ENCODE results near the gene XKR3.
"Not testable (repeated sequence)": the region's sequence is repeated elsewhere in the genome, so short reads cannot be mapped to it uniquely, and the experiment has no call there.

The XKR3 gene

DNA sequence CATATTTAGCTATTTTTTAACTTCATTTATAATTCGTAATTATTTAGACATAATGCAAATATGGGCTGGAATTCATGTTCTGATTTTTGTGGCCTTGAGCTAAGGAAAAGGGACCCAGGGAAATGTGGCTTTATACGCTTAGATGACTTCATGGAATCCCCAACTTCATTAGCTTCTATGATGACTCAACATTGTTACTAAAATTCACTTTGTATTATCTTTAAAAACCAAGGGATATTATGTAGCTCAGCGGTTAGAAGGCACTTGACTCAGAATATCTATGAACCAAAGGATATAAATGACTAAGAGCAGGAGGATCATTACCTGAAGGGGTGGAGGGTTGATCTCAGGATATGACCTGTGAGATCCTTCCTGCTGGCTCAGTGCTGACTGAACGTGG is 64.8 kb downstream of the XKR3 start:
- not testable (repeated sequence) for H2AFZ ChIP-seq (ENCODE audit: low read depth, low read length); H3K27ac ChIP-seq (ENCODE audit: low read length); H3K9me3 ChIP-seq (ENCODE audit: insufficient read depth, low read length); H3K36me3 ChIP-seq (replicated peaks; ENCODE audit: low read depth, low read length); H3K4me1 ChIP-seq (ENCODE audit: low read length); H4K20me1 ChIP-seq (ENCODE audit: insufficient read depth, low read length); H3K9ac ChIP-seq (ENCODE audit: low read length); H3K4me2 ChIP-seq (ENCODE audit: low read length); H3K27me3 ChIP-seq (ENCODE audit: low read depth, low read length); H3K79me2 ChIP-seq (ENCODE audit: low read length); H3K4me3 ChIP-seq (ENCODE audit: low read length)

DNA sequence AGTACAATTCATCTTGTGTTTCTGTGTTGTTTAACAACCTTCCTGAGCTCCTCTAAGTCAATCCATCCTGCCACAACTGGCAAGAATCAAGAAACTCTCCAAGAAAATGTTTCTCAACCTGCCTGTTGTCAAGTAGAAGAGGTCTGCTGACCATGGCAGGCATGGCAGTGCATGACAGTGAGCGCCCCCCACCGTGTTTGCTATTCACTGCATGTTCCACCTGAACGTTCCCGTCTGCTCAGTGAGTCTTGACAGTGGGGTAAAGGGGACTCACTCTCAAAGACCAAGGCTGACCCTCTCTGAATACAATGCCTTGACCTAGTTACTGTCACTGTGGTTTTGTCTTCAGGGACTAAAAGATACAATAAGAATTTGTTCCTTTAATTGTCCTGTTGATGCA is 75.9 kb downstream of the XKR3 start:
- not testable (repeated sequence) for H3K9ac ChIP-seq (ENCODE audit: low read length); H3K36me3 ChIP-seq (replicated peaks; ENCODE audit: low read depth, low read length); H3K4me2 ChIP-seq (ENCODE audit: low read length); H3K27me3 ChIP-seq (ENCODE audit: low read depth, low read length); H3K4me3 ChIP-seq (ENCODE audit: low read length); H3K27ac ChIP-seq (ENCODE audit: low read length); H2AFZ ChIP-seq (ENCODE audit: low read depth, low read length); H3K4me1 ChIP-seq (ENCODE audit: low read length); H3K79me2 ChIP-seq (ENCODE audit: low read length); H3K9me3 ChIP-seq (ENCODE audit: insufficient read depth, low read length); H4K20me1 ChIP-seq (ENCODE audit: insufficient read depth, low read length)

DNA sequence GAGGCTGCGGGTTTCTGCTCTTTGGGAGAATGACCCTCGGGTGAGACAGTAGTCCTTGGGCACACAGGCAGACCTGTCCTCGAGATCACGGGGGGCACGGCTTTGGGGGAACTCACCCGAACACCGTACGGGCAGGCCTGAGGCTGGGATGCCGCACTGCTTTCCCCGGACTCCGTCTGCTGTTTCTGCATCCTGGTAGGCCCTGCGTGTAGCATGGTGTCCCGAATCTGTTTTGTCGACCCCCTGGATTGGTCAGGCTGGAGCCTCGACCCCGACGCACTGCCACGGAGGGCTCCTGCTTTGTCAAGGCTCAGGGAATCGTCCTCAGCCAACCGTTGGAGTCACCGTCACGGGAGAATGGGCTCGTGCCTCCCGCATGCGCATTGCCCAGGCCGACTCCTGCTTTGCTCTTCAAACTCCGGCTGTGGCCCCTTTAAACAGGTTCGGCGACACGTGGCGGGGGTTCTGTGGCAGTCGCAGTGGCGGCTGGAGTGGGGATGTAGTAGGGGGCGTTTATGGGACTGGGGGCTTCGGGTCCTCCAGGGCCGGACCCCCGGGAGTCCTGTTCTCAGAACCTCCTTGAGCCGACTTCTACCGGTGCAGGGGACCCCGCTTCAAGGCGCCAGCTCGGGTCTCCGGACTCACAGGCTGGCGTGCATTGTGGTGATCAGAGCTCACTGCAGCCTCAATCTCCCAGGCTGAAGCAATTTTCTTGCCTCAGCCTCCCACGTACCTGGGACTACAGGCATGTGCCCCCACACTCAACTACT is 76.9 kb downstream of the XKR3 start:
- not testable (repeated sequence) for H3K27me3 ChIP-seq (ENCODE audit: low read depth, low read length); H3K4me2 ChIP-seq (ENCODE audit: low read length); H3K79me2 ChIP-seq (ENCODE audit: low read length); H3K9me3 ChIP-seq (ENCODE audit: insufficient read depth, low read length); H3K9ac ChIP-seq (ENCODE audit: low read length); H4K20me1 ChIP-seq (ENCODE audit: insufficient read depth, low read length); H3K27ac ChIP-seq (ENCODE audit: low read length); H2AFZ ChIP-seq (ENCODE audit: low read depth, low read length); H3K36me3 ChIP-seq (replicated peaks; ENCODE audit: low read depth, low read length); H3K4me3 ChIP-seq (ENCODE audit: low read length); H3K4me1 ChIP-seq (ENCODE audit: low read length)

DNA sequence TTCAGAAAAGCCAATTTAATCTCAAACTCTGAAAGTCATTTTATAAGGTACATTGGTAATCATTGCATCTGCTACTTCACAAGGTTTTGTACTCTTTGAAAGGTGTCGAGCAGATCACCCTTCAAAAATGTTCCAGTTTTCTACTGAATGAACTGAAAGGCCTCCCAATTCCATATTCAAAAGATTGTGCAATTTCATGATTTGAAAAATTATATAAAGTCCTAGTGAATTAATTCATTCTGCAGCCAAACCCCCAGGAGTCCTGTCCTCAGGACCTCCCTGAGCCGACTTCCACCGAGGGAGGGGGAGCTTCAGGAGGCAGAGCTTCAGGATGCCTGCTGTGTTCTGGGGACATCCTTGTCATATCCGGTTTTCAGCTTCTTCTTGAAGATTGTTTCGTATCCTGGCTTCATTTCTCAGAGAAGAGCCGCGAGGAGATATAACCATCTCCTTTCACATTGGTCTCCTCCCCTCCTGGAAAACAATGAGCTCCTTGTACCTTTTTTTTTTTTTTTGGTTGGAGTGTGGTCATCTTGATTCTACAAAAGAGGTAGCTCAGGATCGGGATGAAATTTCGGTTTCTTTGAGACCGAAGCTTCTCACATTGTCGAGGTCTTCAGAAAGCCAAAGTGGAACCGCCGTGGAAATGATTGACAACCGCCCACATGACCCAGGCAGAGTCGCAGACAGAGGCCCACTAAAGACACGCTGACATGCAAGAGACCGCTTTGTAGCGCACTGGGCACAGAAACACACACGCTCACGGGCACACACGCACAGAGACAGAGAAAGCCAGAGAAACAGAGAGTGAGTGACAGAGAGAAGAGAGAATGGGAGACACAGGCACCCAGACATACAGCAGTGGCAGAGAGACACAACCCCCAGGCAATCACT is 77.7 kb downstream of the XKR3 start:
- H3K27ac ChIP-seq (ENCODE audit: low read length); H3K27me3 ChIP-seq (ENCODE audit: low read depth, low read length); H3K4me3 ChIP-seq (ENCODE audit: low read length); H3K4me1 ChIP-seq (ENCODE audit: low read length); H3K4me2 ChIP-seq (ENCODE audit: low read length); H3K9ac ChIP-seq (ENCODE audit: low read length); H3K9me3 ChIP-seq (ENCODE audit: insufficient read depth, low read length); H2AFZ ChIP-seq (ENCODE audit: low read depth, low read length); H3K36me3 ChIP-seq (replicated peaks; ENCODE audit: low read depth, low read length); H4K20me1 ChIP-seq (ENCODE audit: insufficient read depth, low read length); H3K79me2 ChIP-seq (ENCODE audit: low read length): not testable (repeated sequence)

GRCh38 chr22:16734271-16734670 is 90.9 kb downstream of the XKR3 start:
- H3K4me3 ChIP-seq (ENCODE audit: low read length); H3K4me2 ChIP-seq (ENCODE audit: low read length); H2AFZ ChIP-seq (ENCODE audit: low read depth, low read length); H3K36me3 ChIP-seq (replicated peaks; ENCODE audit: low read depth, low read length); H4K20me1 ChIP-seq (ENCODE audit: insufficient read depth, low read length); H3K79me2 ChIP-seq (ENCODE audit: low read length); H3K27me3 ChIP-seq (ENCODE audit: low read depth, low read length); H3K4me1 ChIP-seq (ENCODE audit: low read length); H3K9me3 ChIP-seq (ENCODE audit: insufficient read depth, low read length); H3K27ac ChIP-seq (ENCODE audit: low read length); H3K9ac ChIP-seq (ENCODE audit: low read length): not testable (repeated sequence)
